Panc1 (cell line): ENCODE measurements around the gene SLC66A2. TPM values are rescaled to one million over a fixed set of nuclear protein-coding genes. Genes with fewer than 3 reads are reported as not detected.
"Not testable (repeated sequence)": the region's sequence is repeated elsewhere in the genome, so short reads cannot be mapped to it uniquely, and the experiment has no call there.

Experiments used
- ATAC-seq: fragments of 200-7000 bp; cut with Tn5 transposase; 2 replicates; pipeline ENCODE4 v1.9.1; 2020; ENCODE audit warnings: mild to moderate bottlenecking, moderate library complexity
- BruUV-seq: library from RNA; stranded (reverse); fragments of 400-500 nt; replicated peaks from 2 replicates; lab custom pipeline; 2021; lab: Mats Ljungman, UMichigan
- CTCF ChIA-PET: fragments of 300-600 bp; sonication (Branson Sonifier 250); formaldehyde crosslinking; loops from one replicate; lab custom pipeline; 2022; ENCODE audit warnings: antibody characterized with exemption; lab: Charles Lee
- POLR2A ChIA-PET: fragments of 300-600 bp; sonication (Branson Sonifier 250); formaldehyde crosslinking; loops from one replicate; lab custom pipeline; 2022; ENCODE audit warnings: antibody characterized with exemption; lab: Charles Lee
- DNase-seq: peaks from one replicate; pipeline ENCODE4 v3.0.0-alpha.2; 2010; ENCODE audit warnings: low read depth, low spot score
- H3K27ac ChIP-seq: 2 replicates; pipeline ENCODE4 v1.5.1; 2011; ENCODE audit warnings: mild to moderate bottlenecking, low read length, inconsistent platforms
- H3K27me3 ChIP-seq: fragments of 200-500 bp; sonication (Bioruptor generic); 2 replicates; pipeline ENCODE4 v1.6.0; 2014; ENCODE audit warnings: low read length, inconsistent platforms; ENCODE audit not compliant: control insufficient read depth, insufficient read depth
- H3K36me3 ChIP-seq: fragments of 200-500 bp; sonication (Bioruptor generic); 2 replicates; pipeline ENCODE4 v1.5.1; 2014; ENCODE audit warnings: inconsistent platforms, mild to moderate bottlenecking, low read length, moderate library complexity; ENCODE audit not compliant: control insufficient read depth, insufficient read depth
- H3K4me1 ChIP-seq: 2 replicates; pipeline ENCODE4 v1.5.1; 2011; ENCODE audit warnings: inconsistent platforms, mild to moderate bottlenecking, low read length, moderate library complexity; ENCODE audit not compliant: control insufficient read depth, insufficient read depth
- H3K4me3 ChIP-seq, 2 experiments: 2 replicates each; pipeline ENCODE4 v1.5.1; 2011 to 2012; ENCODE audit warnings: low read depth in 2 of 2, low read length in 2 of 2, mild to moderate bottlenecking in 2 of 2, inconsistent platforms in 1 of 2, moderate library complexity in 1 of 2
- H3K9me3 ChIP-seq: fragments of 200-500 bp; sonication (Bioruptor generic); 2 replicates; pipeline ENCODE4 v1.5.1; 2014; ENCODE audit warnings: low read depth, mild to moderate bottlenecking, inconsistent platforms, low read length, moderate library complexity; ENCODE audit not compliant: control insufficient read depth, insufficient read depth
- POLR2AphosphoS5 ChIP-seq: IDR thresholded peaks from 2 replicates; pipeline ENCODE4 v1.6.1; 2012; ENCODE audit warnings: mild to moderate bottlenecking, low read depth, low read length, moderate library complexity
- SIN3A ChIP-seq: IDR thresholded peaks from 2 replicates; pipeline ENCODE4 v1.6.1; 2012; ENCODE audit warnings: low read depth, mild to moderate bottlenecking, low read length, moderate library complexity, borderline replicate concordance; ENCODE audit not compliant: insufficient read depth
- TCF7L2 ChIP-seq: IDR thresholded peaks from 2 replicates; pipeline ENCODE4 v1.6.1; 2011; ENCODE audit warnings: mild to moderate bottlenecking, low read depth, low read length, inconsistent platforms
- in situ Hi-C: cut with HindIII; loops from 2 replicates; pipeline ENCODE4 v1.10.0; 2016; ENCODE audit warnings: low sequenced_read_pairs, low pct_unique_long_range_greater_than_20kb
- intact Hi-C: fragments of 100-400 bp; cut with micrococcal nuclease; formaldehyde crosslinking; loops from one replicate; pipeline ENCODE4 v1.10.0; 2022; ENCODE audit not compliant: unreplicated experiment
- total RNA-seq: library from RNA; stranded (reverse); gene quantifications from one replicate; pipeline ENCODE4 v1.2.1, GENCODE V29; 2021; ENCODE audit not compliant: unreplicated experiment
- TF ChIP-seq, protein P1 (sequence below): fragments of 450-650 bp; IDR thresholded peaks from 2 replicates; pipeline ENCODE4 v1.5.1; 2017; ENCODE audit warnings: mild to moderate bottlenecking
- TF ChIP-seq, protein P2 (sequence below), 2 experiments: IDR thresholded peaks; 2 replicates each; pipeline ENCODE4 v1.6.1; 2011 to 2012; ENCODE audit warnings: low read depth in 2 of 2, control low read depth in 1 of 2, low read length in 1 of 2, mild to moderate bottlenecking in 1 of 2, moderate library complexity in 1 of 2; ENCODE audit not compliant: insufficient read depth in 1 of 2

SLC66A2 gene
- total RNA-seq, 1 experiment from 2014 or later = 92.5 TPM

DNA sequence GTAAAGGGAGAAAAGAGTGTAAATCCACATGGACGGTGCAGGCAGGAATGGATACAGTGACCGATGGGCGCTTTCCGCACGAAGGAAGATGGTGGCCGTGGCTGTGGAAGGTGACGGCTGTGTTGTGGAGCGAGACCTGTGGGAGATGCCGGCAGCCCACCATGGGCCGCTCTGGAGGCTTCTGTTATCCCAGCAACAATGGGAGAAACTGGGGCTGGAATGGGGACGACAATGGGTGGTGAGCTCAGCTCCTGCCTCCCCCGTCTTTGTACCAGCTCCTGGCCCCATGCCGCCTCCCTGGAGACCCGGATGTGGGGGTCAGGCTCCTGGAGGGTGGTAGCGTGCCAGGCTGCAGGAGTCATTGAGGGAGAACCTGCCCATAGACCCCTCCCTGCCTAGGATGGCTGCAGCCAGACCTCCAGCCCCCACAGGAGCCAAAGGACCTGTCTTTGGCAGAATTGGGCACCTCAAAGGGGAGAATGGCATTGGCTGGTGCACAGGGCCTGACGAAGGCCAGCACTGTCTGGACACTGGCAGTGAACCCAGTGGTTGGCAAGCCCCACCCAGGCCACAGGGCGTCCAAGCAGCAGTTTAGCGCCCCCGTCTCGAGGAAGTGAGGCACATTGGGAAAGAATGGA, 72.6 kb downstream of the SLC66A2 start:
- H3K4me1 ChIP-seq = 0 out of 2 replicates have a peak, but pooled peaks cover 4% of the 10 kb centered on the region
- no peaks in the 10 kb centered on the region for H3K9me3 ChIP-seq
- TF ChIP-seq, protein P1, sequence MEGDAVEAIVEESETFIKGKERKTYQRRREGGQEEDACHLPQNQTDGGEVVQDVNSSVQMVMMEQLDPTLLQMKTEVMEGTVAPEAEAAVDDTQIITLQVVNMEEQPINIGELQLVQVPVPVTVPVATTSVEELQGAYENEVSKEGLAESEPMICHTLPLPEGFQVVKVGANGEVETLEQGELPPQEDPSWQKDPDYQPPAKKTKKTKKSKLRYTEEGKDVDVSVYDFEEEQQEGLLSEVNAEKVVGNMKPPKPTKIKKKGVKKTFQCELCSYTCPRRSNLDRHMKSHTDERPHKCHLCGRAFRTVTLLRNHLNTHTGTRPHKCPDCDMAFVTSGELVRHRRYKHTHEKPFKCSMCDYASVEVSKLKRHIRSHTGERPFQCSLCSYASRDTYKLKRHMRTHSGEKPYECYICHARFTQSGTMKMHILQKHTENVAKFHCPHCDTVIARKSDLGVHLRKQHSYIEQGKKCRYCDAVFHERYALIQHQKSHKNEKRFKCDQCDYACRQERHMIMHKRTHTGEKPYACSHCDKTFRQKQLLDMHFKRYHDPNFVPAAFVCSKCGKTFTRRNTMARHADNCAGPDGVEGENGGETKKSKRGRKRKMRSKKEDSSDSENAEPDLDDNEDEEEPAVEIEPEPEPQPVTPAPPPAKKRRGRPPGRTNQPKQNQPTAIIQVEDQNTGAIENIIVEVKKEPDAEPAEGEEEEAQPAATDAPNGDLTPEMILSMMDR = no peak
- TF ChIP-seq, protein P2, sequence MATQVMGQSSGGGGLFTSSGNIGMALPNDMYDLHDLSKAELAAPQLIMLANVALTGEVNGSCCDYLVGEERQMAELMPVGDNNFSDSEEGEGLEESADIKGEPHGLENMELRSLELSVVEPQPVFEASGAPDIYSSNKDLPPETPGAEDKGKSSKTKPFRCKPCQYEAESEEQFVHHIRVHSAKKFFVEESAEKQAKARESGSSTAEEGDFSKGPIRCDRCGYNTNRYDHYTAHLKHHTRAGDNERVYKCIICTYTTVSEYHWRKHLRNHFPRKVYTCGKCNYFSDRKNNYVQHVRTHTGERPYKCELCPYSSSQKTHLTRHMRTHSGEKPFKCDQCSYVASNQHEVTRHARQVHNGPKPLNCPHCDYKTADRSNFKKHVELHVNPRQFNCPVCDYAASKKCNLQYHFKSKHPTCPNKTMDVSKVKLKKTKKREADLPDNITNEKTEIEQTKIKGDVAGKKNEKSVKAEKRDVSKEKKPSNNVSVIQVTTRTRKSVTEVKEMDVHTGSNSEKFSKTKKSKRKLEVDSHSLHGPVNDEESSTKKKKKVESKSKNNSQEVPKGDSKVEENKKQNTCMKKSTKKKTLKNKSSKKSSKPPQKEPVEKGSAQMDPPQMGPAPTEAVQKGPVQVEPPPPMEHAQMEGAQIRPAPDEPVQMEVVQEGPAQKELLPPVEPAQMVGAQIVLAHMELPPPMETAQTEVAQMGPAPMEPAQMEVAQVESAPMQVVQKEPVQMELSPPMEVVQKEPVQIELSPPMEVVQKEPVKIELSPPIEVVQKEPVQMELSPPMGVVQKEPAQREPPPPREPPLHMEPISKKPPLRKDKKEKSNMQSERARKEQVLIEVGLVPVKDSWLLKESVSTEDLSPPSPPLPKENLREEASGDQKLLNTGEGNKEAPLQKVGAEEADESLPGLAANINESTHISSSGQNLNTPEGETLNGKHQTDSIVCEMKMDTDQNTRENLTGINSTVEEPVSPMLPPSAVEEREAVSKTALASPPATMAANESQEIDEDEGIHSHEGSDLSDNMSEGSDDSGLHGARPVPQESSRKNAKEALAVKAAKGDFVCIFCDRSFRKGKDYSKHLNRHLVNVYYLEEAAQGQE (IDR thresholded peaks at IDR 0.05; ENCODE audit: insufficient read depth in 1 of 2, low read depth in 2 of 2, low read length in 1 of 2) = no peak
- no peak for TF ChIP-seq SIN3A
- TF ChIP-seq POLR2AphosphoS5 = no peak
- TF ChIP-seq TCF7L2 = no peak
- H3K36me3 ChIP-seq = no peaks in the 10 kb centered on the region
- peaks cover 2% of the 10 kb centered on the region; the same call in 1 of the 2 replicates for H3K27me3 ChIP-seq
- in situ Hi-C loops = no loop called here
- ATAC-seq (no peak), DNase-seq (no peak)
- ChIA-PET POLR2A (no interaction called here), CTCF (no interaction called here)
- BruUV-seq = no TSS peak
- no peak overlapping the region for H3K4me3 ChIP-seq
- intact Hi-C loops = no loop called here
- no peak overlapping the region for H3K27ac ChIP-seq

DNA sequence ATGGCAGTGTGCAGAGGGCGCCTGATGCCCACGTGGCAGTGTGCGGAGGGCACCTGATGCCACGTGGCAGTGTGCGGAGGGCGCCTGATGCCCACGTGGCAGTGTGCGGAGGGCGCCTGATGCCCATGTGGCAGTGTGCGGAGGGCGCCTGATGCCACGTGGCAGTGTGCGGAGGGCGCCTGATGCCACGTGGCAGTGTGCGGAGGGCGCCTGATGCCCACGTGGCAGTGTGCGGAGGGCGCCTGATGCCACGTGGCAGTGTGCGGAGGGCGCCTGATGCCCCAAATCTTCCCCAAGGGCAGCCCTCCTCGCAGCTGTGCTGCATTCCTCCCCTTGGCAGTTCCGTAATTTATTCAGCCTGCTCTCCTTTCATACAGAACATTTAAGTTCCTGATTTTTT, 73.2 kb downstream of the SLC66A2 start:
- intact Hi-C loops, DNase-seq, CTCF ChIA-PET, H3K27me3 ChIP-seq, H3K36me3 ChIP-seq, ATAC-seq, H3K27ac ChIP-seq, POLR2A ChIA-PET, H3K9me3 ChIP-seq, BruUV-seq, in situ Hi-C loops, H3K4me1 ChIP-seq, H3K4me3 ChIP-seq: not testable (repeated sequence)
